KOPT-K1 (cell line): ENCODE results near the gene GGA1.

Experiments
- H3K27ac ChIP-seq: fragments of 200-600 bp; sonication (generic); 2 replicates; pipeline ENCODE4 v1.5.1; 2016; ENCODE audit warnings: antibody characterized with exemption, mild to moderate bottlenecking, low read depth, low read length; ENCODE audit not compliant: poor library complexity, severe bottlenecking
- H3K36me3 ChIP-seq: fragments of 200-600 bp; sonication (generic); 2 replicates; pipeline ENCODE4 v1.5.1; 2017; ENCODE audit warnings: antibody characterized with exemption, mild to moderate bottlenecking, low read length, moderate library complexity; ENCODE audit not compliant: insufficient read depth
- H3K9me3 ChIP-seq: fragments of 200-600 bp; sonication (generic); 2 replicates; pipeline ENCODE4 v1.5.1; 2017; ENCODE audit warnings: antibody characterized with exemption, low read length, mild to moderate bottlenecking; ENCODE audit not compliant: insufficient read depth, poor library complexity, severe bottlenecking

The GGA1 gene

GRCh38 chr22:37628830-37629229, 20.2 kb downstream of the GGA1 start:
- peaks cover 33% of the 10 kb centered on the region for H3K36me3 ChIP-seq
- H3K9me3 ChIP-seq, result no peaks in the 10 kb centered on the region
- peak overlapping the region; percentile 90 for H3K27ac ChIP-seq

- peaks cover 30% of the 10 kb centered on the region for H3K36me3 ChIP-seq
- H3K27ac ChIP-seq, result no peak overlapping the region
- H3K9me3 ChIP-seq, result no peaks in the 10 kb centered on the region
Measured at GRCh38 chr22:37629928-37630327, 21.3 kb downstream of the GGA1 start.

GRCh38 chr22:37630839-37631435, 22.3 kb downstream of the GGA1 start:
- Histone ChIP-seq H3K9me3 (no peaks in the 10 kb centered on the region), H3K27ac (no peak overlapping the region), H3K36me3 (peaks cover 20% of the 10 kb centered on the region)

- Histone ChIP-seq H3K27ac (no peak overlapping the region), H3K9me3 (no peaks in the 10 kb centered on the region), H3K36me3 (peaks cover 19% of the 10 kb centered on the region)
Measured at GRCh38 chr22:37631448-37632173, 23.0 kb downstream of the GGA1 start.

GRCh38 chr22:37632174-37633088, 23.8 kb downstream of the GGA1 start:
- H3K27ac ChIP-seq, result peak overlapping the region; percentile 79
- H3K9me3 ChIP-seq, result no peaks in the 10 kb centered on the region
- H3K36me3 ChIP-seq, result peaks cover 19% of the 10 kb centered on the region

GRCh38 chr22:37633089-37633624, 24.5 kb downstream of the GGA1 start:
- H3K36me3 ChIP-seq, result peaks cover 19% of the 10 kb centered on the region
- peak overlapping the region; percentile 79 for H3K27ac ChIP-seq
- no peaks in the 10 kb centered on the region for H3K9me3 ChIP-seq

- H3K9me3 ChIP-seq, result no peaks in the 10 kb centered on the region
- peaks cover 19% of the 10 kb centered on the region for H3K36me3 ChIP-seq
- H3K27ac ChIP-seq, result peak overlapping the region; percentile 79
Measured at GRCh38 chr22:37633625-37634416, 25.2 kb downstream of the GGA1 start.

- Histone ChIP-seq H3K27ac (peak overlapping the region; percentile 79), H3K9me3 (no peaks in the 10 kb centered on the region), H3K36me3 (peaks cover 19% of the 10 kb centered on the region)
Measured at GRCh38 chr22:37634417-37634924, 25.8 kb downstream of the GGA1 start.

- Histone ChIP-seq H3K36me3 (peaks cover 14% of the 10 kb centered on the region), H3K9me3 (no peaks in the 10 kb centered on the region), H3K27ac (peak overlapping the region; percentile 79)
Measured at GRCh38 chr22:37635157-37635556, 26.5 kb downstream of the GGA1 start.

- Histone ChIP-seq H3K27ac (peak overlapping the region; percentile 65), H3K9me3 (no peaks in the 10 kb centered on the region), H3K36me3 (peaks cover 5% of the 10 kb centered on the region)
Measured at GRCh38 chr22:37636186-37636948, 27.7 kb downstream of the GGA1 start.

GRCh38 chr22:37636949-37637273, 28.3 kb downstream of the GGA1 start:
- Histone ChIP-seq H3K9me3 (no peaks in the 10 kb centered on the region), H3K27ac (peak overlapping the region; percentile 65), H3K36me3 (no peaks in the 10 kb centered on the region; the same call in 1 of the 2 replicates)

- H3K36me3 ChIP-seq, result no peaks in the 10 kb centered on the region
- peak overlapping the region; percentile 65 for H3K27ac ChIP-seq
Measured at GRCh38 chr22:37638391-37639069, 29.9 kb downstream of the GGA1 start.

GRCh38 chr22:37639070-37639760, 30.6 kb downstream of the GGA1 start, which contains the start of gene SH3BP1:
Gene SH3BP1, plus strand, starts transcription at chr22:37639669. Its CDS starts 119 bp downstream, at chr22:37639788.
- peak within 1 kb of the TSS; percentile 65 for H3K27ac ChIP-seq
- H3K9me3 ChIP-seq, result no peaks in the 10 kb centered on the region
- 0 out of 2 replicates have a peak, but pooled peaks cover 2% of the 10 kb centered on the region for H3K36me3 ChIP-seq

More at GRCh38 chr22:37638391-37639069, 29.9 kb downstream of the GGA1 start:
- no peaks in the 10 kb centered on the region for H3K9me3 ChIP-seq
